Testis (tissue), 2 donors: ENCODE results near the gene GFM1.

Experiments
- POLR2A ChIP-seq: fragments of 450-650 bp; IDR thresholded peaks from one replicate; pipeline ENCODE4 v1.6.1; 2017; ENCODE audit warnings: antibody characterized with exemption, mild to moderate bottlenecking, moderate library complexity
- TF ChIP-seq, protein P1 (sequence below), 3 experiments: fragments of 450-650 bp in 2 of 3; fragments of 200-600 bp in 1 of 3; sonication (generic) in 1 of 3; IDR thresholded peaks; one replicate each; pipeline ENCODE4 v1.5.1; 2016 to 2019; ENCODE audit warnings: antibody characterized with exemption in 3 of 3, mild to moderate bottlenecking in 2 of 3, moderate library complexity in 1 of 3

DNA sequence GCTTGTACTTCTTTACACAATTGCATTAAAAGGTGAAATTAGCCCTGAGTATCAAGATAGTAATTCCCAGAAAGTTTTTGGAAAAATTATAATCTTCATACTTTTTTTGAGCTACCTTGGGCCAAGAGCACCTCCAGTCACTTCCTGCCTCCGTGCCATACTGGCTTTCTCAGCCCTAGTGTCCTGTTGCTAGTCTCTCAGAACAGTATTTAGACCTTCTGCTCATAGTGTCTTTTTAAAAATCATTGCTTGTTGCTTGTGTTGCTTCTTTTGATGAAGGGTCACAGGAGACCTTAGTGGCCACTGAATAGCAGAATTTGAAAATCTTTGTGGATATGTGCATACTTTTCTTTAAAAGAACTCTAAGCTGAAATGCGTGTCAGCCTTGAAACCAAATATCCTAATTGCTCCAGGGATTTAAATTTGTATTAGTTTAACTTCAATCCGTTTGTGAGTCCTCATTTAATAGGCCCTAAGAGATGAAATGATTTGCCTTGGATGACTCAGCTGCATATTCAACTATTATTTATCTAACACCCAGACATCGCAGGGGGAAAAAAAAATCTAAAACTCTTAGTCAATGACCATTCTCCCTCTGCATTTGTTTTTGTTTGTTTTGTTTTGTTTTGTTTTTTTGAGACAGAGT, 57.2 kb downstream of the GFM1 start:
- TF ChIP-seq, protein P1, sequence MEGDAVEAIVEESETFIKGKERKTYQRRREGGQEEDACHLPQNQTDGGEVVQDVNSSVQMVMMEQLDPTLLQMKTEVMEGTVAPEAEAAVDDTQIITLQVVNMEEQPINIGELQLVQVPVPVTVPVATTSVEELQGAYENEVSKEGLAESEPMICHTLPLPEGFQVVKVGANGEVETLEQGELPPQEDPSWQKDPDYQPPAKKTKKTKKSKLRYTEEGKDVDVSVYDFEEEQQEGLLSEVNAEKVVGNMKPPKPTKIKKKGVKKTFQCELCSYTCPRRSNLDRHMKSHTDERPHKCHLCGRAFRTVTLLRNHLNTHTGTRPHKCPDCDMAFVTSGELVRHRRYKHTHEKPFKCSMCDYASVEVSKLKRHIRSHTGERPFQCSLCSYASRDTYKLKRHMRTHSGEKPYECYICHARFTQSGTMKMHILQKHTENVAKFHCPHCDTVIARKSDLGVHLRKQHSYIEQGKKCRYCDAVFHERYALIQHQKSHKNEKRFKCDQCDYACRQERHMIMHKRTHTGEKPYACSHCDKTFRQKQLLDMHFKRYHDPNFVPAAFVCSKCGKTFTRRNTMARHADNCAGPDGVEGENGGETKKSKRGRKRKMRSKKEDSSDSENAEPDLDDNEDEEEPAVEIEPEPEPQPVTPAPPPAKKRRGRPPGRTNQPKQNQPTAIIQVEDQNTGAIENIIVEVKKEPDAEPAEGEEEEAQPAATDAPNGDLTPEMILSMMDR (IDR thresholded peaks at IDR 0.05) = no peak
- no peak for TF ChIP-seq POLR2A
